Neural progenitor cell (in vitro differentiated cells): ENCODE results near the gene HOXD4. TPM values are rescaled to one million over a fixed set of nuclear protein-coding genes. Genes with fewer than 3 reads are reported as not detected.

Source experiments
- DNase-seq: peaks from one replicate; pipeline ENCODE4 v3.0.0-alpha.2; 2016; ENCODE audit warnings: low spot score
- H2AFZ ChIP-seq: fragments of 200-600 bp; sonication (generic); replicated peaks from 2 replicates; pipeline ENCODE4 v1.6.1; 2016; ENCODE audit warnings: antibody characterized with exemption
- H3F3A ChIP-seq: fragments of 200-600 bp; sonication (generic); 2 replicates; pipeline ENCODE4 v1.6.1; 2016; ENCODE audit warnings: antibody characterized with exemption, low read depth
- H3K27ac ChIP-seq: fragments of 200-600 bp; sonication (generic); 2 replicates; pipeline ENCODE4 v1.5.1; 2016; ENCODE audit warnings: mild to moderate bottlenecking
- H3K27me3 ChIP-seq: fragments of 200-600 bp; sonication (generic); 2 replicates; pipeline ENCODE4 v1.6.1; 2016; ENCODE audit warnings: mild to moderate bottlenecking, moderate library complexity
- H3K36me3 ChIP-seq: fragments of 200-600 bp; sonication (generic); 2 replicates; pipeline ENCODE4 v1.5.1; 2016
- H3K4me1 ChIP-seq: fragments of 200-600 bp; sonication (generic); 2 replicates; pipeline ENCODE4 v1.6.1; 2016; ENCODE audit warnings: mixed run types
- H3K4me2 ChIP-seq: fragments of 200-600 bp; sonication (generic); 2 replicates; pipeline ENCODE4 v1.6.1; 2016
- H3K4me3 ChIP-seq: fragments of 200-600 bp; sonication (generic); 2 replicates; pipeline ENCODE4 v1.5.1; 2016
- H3K79me2 ChIP-seq: fragments of 200-600 bp; sonication (generic); 2 replicates; pipeline ENCODE4 v1.6.1; 2016; ENCODE audit warnings: low read depth
- H3K9ac ChIP-seq: fragments of 200-600 bp; sonication (generic); 2 replicates; pipeline ENCODE4 v1.6.1; 2016
- H3K9me3 ChIP-seq: fragments of 200-600 bp; sonication (generic); 2 replicates; pipeline ENCODE4 v1.5.1; 2016; ENCODE audit warnings: low read depth
- H4K20me1 ChIP-seq: fragments of 200-600 bp; sonication (generic); 2 replicates; pipeline ENCODE4 v1.6.1; 2016; ENCODE audit warnings: low read depth
- H3K27ac Mint-ChIP-seq: 3 replicates; pipeline ENCODE4 v1.8.0; 2021; ENCODE audit warnings: mixed read lengths
- H3K27me3 Mint-ChIP-seq: 2 replicates; pipeline ENCODE4 v1.8.0; 2022; ENCODE audit warnings: low read depth, mild to moderate bottlenecking, inconsistent platforms, moderate library complexity, mixed read lengths; ENCODE audit not compliant: insufficient read depth
- H3K36me3 Mint-ChIP-seq: 3 replicates; pipeline ENCODE4 v1.8.0; 2021; ENCODE audit warnings: mixed read lengths
- H3K4me1 Mint-ChIP-seq: 3 replicates; pipeline ENCODE4 v1.8.0; 2021; ENCODE audit warnings: mixed read lengths
- H3K4me3 Mint-ChIP-seq: 3 replicates; pipeline ENCODE4 v1.8.0; 2021; ENCODE audit warnings: mild to moderate bottlenecking, moderate library complexity, mixed read lengths
- H3K9me3 Mint-ChIP-seq: 3 replicates; pipeline ENCODE4 v1.8.0; 2020; ENCODE audit warnings: mixed read lengths
- EZH2 ChIP-seq: fragments of 200-600 bp; sonication (generic); IDR thresholded peaks from 2 replicates; pipeline ENCODE4 v1.6.1; 2017; ENCODE audit warnings: antibody characterized with exemption, mild to moderate bottlenecking, moderate library complexity
- EZH2phosphoT487 ChIP-seq: fragments of 200-600 bp; sonication (generic); IDR thresholded peaks from 2 replicates; pipeline ENCODE4 v1.6.1; 2017; ENCODE audit warnings: antibody characterized with exemption
- total RNA-seq: library from RNA; depleted of rRNA; stranded (reverse); fragments of >200 nt; gene quantifications from 2 replicates; pipeline ENCODE4 v1.2.3, GENCODE V29; 2015; ENCODE audit warnings: low replicate concordance
- TF ChIP-seq, protein P1 (sequence below): fragments of 200-600 bp; sonication (generic); IDR thresholded peaks from 2 replicates; pipeline ENCODE4 v1.5.1; 2017; ENCODE audit warnings: antibody characterized with exemption, mild to moderate bottlenecking

Gene HOXD4
- total RNA-seq, 1 donor from 2014 or later: not detected

GRCh38 chr2:176117823-176118371 lies 33.5 kb upstream of the HOXD4 start:
- Mint-ChIP-seq H3K4me3 (peak overlapping the region; percentile 53), H3K36me3 (peaks cover 6% of the 10 kb centered on the region), H3K27me3 (peaks cover 87% of the 10 kb centered on the region), H3K9me3 (peaks cover 17% of the 10 kb centered on the region), H3K27ac (no peak overlapping the region), H3K4me1 (no peaks in the 10 kb centered on the region)
- no peak overlapping the region for H2AFZ ChIP-seq
- no peak overlapping the region for H3K9ac ChIP-seq
- H3K4me1 ChIP-seq: no peaks in the 10 kb centered on the region
- TF ChIP-seq, protein P1, sequence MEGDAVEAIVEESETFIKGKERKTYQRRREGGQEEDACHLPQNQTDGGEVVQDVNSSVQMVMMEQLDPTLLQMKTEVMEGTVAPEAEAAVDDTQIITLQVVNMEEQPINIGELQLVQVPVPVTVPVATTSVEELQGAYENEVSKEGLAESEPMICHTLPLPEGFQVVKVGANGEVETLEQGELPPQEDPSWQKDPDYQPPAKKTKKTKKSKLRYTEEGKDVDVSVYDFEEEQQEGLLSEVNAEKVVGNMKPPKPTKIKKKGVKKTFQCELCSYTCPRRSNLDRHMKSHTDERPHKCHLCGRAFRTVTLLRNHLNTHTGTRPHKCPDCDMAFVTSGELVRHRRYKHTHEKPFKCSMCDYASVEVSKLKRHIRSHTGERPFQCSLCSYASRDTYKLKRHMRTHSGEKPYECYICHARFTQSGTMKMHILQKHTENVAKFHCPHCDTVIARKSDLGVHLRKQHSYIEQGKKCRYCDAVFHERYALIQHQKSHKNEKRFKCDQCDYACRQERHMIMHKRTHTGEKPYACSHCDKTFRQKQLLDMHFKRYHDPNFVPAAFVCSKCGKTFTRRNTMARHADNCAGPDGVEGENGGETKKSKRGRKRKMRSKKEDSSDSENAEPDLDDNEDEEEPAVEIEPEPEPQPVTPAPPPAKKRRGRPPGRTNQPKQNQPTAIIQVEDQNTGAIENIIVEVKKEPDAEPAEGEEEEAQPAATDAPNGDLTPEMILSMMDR: no peak
- TF ChIP-seq EZH2: no peak
- TF ChIP-seq EZH2phosphoT487: no peak
- no peaks in the 10 kb centered on the region for H3K9me3 ChIP-seq
- no peaks in the 10 kb centered on the region for H3K79me2 ChIP-seq
- peaks cover 100% of the 10 kb centered on the region for H3K27me3 ChIP-seq
- H3K36me3 ChIP-seq: no peaks in the 10 kb centered on the region
- H3K27ac ChIP-seq: no peak overlapping the region
- no peak overlapping the region for H3K4me3 ChIP-seq
- peaks cover 90% of the 10 kb centered on the region for H4K20me1 ChIP-seq
- no peak overlapping the region for H3K4me2 ChIP-seq
- DNase-seq: no peak
- no peaks in the 10 kb centered on the region for H3F3A ChIP-seq

- Histone ChIP-seq H3K4me3 (no peak overlapping the region), H3K27me3 (peaks cover 100% of the 10 kb centered on the region), H2AFZ (no peak overlapping the region), H4K20me1 (peaks cover 88% of the 10 kb centered on the region), H3F3A (no peaks in the 10 kb centered on the region), H3K9me3 (no peaks in the 10 kb centered on the region), H3K79me2 (no peaks in the 10 kb centered on the region), H3K9ac (no peak overlapping the region), H3K27ac (no peak overlapping the region), H3K36me3 (no peaks in the 10 kb centered on the region), H3K4me2 (no peak overlapping the region), H3K4me1 (no peaks in the 10 kb centered on the region)
- H3K36me3 Mint-ChIP-seq: peaks cover 6% of the 10 kb centered on the region
- TF ChIP-seq EZH2 (peak; percentile 81), EZH2phosphoT487 (peak; percentile 78)
- TF ChIP-seq, protein P1: peak; percentile 75
- DNase-seq: peak; percentile 82
- no peak overlapping the region for H3K27ac Mint-ChIP-seq
- H3K4me3 Mint-ChIP-seq: peak overlapping the region; percentile 0
- peaks cover 18% of the 10 kb centered on the region for H3K9me3 Mint-ChIP-seq
- peaks cover 84% of the 10 kb centered on the region for H3K27me3 Mint-ChIP-seq
- peaks cover 4% of the 10 kb centered on the region for H3K4me1 Mint-ChIP-seq
Measured at GRCh38 chr2:176118601-176119339, 32.6 kb upstream of the HOXD4 start.

DNA sequence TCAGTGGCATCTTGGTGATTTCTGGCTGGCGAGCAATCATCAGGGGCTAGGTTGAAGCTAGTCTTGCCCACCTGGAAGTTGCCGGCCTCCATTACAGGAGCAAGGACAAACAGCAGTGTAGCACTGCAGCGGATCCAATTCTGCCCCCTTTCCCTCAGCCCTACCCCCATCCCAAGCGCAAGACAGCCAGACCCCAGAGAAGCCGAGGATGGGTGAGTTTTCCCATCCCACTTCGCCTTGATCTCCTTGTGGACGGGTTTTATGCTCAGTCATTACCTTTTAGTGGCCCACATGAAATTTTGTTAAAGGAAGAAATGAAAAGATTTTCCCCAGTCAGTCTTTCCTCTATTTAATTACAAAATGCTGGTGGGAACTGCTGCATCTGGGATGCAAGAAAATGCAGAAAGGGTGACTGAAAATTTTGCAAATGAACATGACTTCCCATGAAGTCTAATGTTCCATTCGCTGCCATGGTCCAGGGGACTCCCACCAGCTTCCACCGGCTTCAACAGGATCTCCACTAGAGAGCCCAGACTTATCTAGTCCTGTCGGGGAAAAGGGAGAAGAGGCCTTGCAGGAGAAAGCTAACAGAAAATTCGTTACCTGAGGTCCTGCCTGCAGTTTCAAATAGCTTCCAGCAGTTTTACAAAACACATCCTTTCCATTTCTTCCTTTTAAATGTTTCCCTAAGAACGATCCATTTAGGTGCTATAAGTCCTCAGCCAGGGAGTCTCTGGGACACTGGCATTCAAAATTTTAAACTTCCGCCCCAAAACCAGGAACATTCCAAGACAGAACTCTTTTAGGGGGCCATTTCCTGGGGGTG lies 30.8 kb upstream of the HOXD4 start:
- no peak overlapping the region for H2AFZ ChIP-seq
- H3K27ac ChIP-seq: no peak overlapping the region
- Mint-ChIP-seq H3K36me3 (peaks cover 6% of the 10 kb centered on the region), H3K9me3 (peaks cover 20% of the 10 kb centered on the region), H3K27ac (no peak overlapping the region), H3K4me1 (peaks cover 5% of the 10 kb centered on the region), H3K4me3 (no peak overlapping the region), H3K27me3 (peaks cover 84% of the 10 kb centered on the region)
- H3K9ac ChIP-seq: no peak overlapping the region
- no peaks in the 10 kb centered on the region for H3F3A ChIP-seq
- DNase-seq: no peak
- no peaks in the 10 kb centered on the region for H3K9me3 ChIP-seq
- no peak overlapping the region for H3K4me3 ChIP-seq
- H3K27me3 ChIP-seq: peaks cover 100% of the 10 kb centered on the region
- no peaks in the 10 kb centered on the region for H3K4me1 ChIP-seq
- H3K4me2 ChIP-seq: no peak overlapping the region
- H3K79me2 ChIP-seq: no peaks in the 10 kb centered on the region
- peaks cover 87% of the 10 kb centered on the region for H4K20me1 ChIP-seq
- H3K36me3 ChIP-seq: no peaks in the 10 kb centered on the region
- TF ChIP-seq, protein P1: no peak
- no peak for TF ChIP-seq EZH2phosphoT487
- TF ChIP-seq EZH2: no peak
